ENCODE results near the gene ANK3. TPM values are rescaled to one million over a fixed set of nuclear protein-coding genes. Genes with fewer than 3 reads are reported as not detected.

ANK3 gene
- total RNA-seq, 4 donors from 2014 or later, result 86.3 to 224 (median 139) TPM

DNA sequence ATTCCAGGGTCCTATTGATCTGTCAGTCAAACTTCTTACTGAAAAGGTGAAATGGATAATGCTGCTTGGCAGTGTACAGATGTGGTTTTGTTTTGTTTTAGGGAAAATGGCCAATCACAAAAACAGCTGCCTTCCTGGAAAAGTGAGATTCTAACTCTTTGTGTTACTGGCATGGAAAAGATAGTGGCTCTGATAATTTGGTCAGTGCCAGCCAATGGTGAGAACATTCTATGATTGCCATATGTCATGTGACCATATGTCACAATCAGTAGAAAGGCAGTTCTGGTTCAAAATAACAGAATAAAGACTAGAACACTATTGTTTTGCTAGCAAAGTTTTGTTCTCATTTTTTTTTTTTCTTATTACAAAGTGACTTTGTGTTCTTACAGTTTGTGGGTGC is 344.1 kb downstream of the ANK3 start:
- TF ChIP-seq POLR2A (IDR thresholded peaks at IDR 0.05), result no peak
- TF ChIP-seq EP300 (IDR thresholded peaks at IDR 0.05), result no peak
- TF ChIP-seq, protein P1, sequence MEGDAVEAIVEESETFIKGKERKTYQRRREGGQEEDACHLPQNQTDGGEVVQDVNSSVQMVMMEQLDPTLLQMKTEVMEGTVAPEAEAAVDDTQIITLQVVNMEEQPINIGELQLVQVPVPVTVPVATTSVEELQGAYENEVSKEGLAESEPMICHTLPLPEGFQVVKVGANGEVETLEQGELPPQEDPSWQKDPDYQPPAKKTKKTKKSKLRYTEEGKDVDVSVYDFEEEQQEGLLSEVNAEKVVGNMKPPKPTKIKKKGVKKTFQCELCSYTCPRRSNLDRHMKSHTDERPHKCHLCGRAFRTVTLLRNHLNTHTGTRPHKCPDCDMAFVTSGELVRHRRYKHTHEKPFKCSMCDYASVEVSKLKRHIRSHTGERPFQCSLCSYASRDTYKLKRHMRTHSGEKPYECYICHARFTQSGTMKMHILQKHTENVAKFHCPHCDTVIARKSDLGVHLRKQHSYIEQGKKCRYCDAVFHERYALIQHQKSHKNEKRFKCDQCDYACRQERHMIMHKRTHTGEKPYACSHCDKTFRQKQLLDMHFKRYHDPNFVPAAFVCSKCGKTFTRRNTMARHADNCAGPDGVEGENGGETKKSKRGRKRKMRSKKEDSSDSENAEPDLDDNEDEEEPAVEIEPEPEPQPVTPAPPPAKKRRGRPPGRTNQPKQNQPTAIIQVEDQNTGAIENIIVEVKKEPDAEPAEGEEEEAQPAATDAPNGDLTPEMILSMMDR (IDR thresholded peaks at IDR 0.05), result no peak
- Histone ChIP-seq H3K4me1 (peaks cover 0 to 29% (median 2%) of the 10 kb centered on the region in 4 donors), H3K4me3 (no peak overlapping the region)

DNA sequence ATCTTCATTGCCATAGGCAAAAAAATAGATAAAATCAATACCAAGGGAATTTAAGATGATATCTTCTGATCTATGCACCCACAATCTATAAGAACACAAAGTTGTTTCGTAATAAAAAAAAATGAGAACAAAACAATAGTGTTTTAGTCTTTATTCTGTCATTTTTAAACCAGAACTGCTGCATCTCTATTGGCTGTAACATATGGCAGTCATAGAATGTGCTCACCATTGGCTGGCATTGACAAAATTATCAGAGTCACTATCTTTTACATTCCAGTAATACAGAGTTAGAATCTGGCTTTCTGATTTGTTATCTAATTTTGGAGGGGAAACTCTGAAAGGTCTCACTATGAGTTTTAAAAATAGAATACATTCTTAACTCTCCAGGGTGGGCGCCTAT is 344.7 kb downstream of the ANK3 start:
- Histone ChIP-seq H3K9me3 (no peaks in the 10 kb centered on the region), H3K4me1 (peaks cover 0 to 34% (median 2%) of the 10 kb centered on the region in 4 donors), H3K27ac (no peak overlapping the region), H3K4me3 (no peak overlapping the region), H3K27me3 (no peaks in the 10 kb centered on the region), H3K36me3 (no peaks in the 10 kb centered on the region)
- TF ChIP-seq EP300 (IDR thresholded peaks at IDR 0.05) (no peak), POLR2A (IDR thresholded peaks at IDR 0.05) (no peak)
- TF ChIP-seq, protein P1 (IDR thresholded peaks at IDR 0.05), result no peak
- WGBS, 2 donors, result 93 to 96% methylated on average over 2 of the region's 2 CpGs
- DNase-seq (ENCODE audit: low spot score in 2 of 2), result no peak

More for the DNA sequence above, 344.1 kb downstream of the ANK3 start:
- no peak for DNase-seq (ENCODE audit: low spot score in 2 of 2)
- Histone ChIP-seq H3K9me3 (no peaks in the 10 kb centered on the region), H3K27me3 (no peaks in the 10 kb centered on the region), H3K36me3 (no peaks in the 10 kb centered on the region), H3K27ac (peak overlapping the region in 1 of 4 donors; percentile 18)

DNA sequence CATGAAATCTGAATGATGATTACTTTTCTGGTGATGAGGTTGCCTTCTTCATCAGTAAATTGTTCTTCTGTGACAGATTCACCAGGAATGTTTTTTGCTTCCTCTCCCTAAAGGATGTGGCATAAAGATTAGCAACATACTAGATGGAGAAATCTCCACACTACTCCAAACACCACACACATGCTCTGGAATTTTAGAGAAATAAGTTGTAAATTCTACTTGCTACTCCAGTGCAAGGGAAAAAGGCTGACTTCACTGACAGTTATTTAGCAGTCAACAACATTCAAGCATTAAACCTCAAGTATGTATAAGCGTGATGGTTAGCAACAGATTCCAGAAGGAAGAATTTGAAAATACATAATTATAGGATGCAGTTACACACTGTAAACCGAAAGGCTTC is 345.4 kb downstream of the ANK3 start:
- no peak for DNase-seq (ENCODE audit: low spot score in 2 of 2)
- peak overlapping the region in 2 of 4 donors; percentile 2 to 24 for H3K27ac ChIP-seq
- H3K27me3 ChIP-seq, result no peaks in the 10 kb centered on the region
- TF ChIP-seq EP300 (IDR thresholded peaks at IDR 0.05) (no peak), POLR2A (IDR thresholded peaks at IDR 0.05) (no peak)
- TF ChIP-seq, protein P1 (IDR thresholded peaks at IDR 0.05), result no peak
- H3K4me3 ChIP-seq, result no peak overlapping the region
- peaks cover 0 to 38% (median 2%) of the 10 kb centered on the region in 4 donors for H3K4me1 ChIP-seq
- no peaks in the 10 kb centered on the region for H3K36me3 ChIP-seq
- H3K9me3 ChIP-seq, result no peaks in the 10 kb centered on the region
- 94 to 96% methylated on average over 2 of the region's 2 CpGs for WGBS, 2 donors

DNA sequence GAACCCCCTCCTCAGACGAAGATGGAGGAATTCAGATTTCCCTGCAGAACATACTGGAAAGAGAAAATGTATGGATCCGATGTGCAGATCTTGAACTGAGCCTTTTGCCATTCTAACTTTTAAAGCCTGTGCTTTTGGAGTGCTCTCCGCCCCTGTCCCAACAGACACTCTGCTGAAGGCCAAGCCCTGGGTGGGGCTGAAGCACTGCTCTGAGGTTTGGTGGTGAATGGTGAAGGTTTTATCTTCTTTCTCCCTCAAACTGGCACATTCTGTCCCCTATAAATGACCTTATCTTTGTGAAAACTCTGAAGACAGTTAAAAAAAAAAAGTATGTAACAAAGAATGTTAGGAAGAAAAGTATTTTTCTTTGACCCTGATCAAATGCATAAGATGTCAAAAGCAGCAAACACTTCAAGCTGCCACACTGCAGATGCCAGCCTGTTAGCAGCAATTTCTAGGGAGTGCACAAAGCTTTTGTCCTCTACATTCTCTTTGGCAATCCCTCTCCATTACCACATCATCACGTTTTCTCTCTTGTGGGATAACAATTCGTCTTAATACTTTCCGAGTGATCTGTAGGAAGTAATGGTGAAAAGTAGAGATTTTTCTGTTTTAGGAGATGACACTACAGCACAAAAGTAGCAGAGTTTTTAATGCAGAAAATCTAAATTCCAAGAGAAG is 346.0 kb downstream of the ANK3 start:
- no peaks in the 10 kb centered on the region for H3K27me3 ChIP-seq
- peak overlapping the region in 1 of 4 donors; percentile 24 for H3K27ac ChIP-seq
- TF ChIP-seq, protein P1 (IDR thresholded peaks at IDR 0.05), result no peak
- TF ChIP-seq EP300 (IDR thresholded peaks at IDR 0.05), result no peak
- no peak for TF ChIP-seq POLR2A (IDR thresholded peaks at IDR 0.05)
- DNase-seq (ENCODE audit: low spot score in 2 of 2), result no peak
- H3K9me3 ChIP-seq, result no peaks in the 10 kb centered on the region
- no peaks in the 10 kb centered on the region for H3K36me3 ChIP-seq
- WGBS, 2 donors, result 72 to 74% methylated on average over 6 of the region's 6 CpGs
- peaks cover 0 to 38% (median 2%) of the 10 kb centered on the region in 4 donors for H3K4me1 ChIP-seq
- no peak overlapping the region for H3K4me3 ChIP-seq

DNA sequence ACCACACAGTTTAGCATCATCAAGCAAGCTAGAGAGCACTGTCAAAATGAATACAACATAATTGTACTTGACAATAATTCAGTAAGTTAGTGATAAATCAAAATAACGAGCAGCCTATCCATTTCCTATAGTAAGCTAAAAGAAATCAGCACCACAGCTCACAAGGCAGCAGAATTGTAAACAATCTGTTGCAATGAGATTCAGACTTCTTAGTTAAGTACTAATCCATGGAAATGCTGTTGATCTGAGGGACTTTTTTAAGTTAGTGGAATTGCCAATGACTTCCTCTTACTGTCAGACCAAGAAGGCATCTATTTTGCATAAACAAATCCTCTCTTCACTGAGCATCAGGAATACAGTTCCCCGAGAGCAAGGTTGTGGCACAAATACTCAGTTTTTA is 346.8 kb downstream of the ANK3 start:
- Histone ChIP-seq H3K27ac (no peak overlapping the region), H3K27me3 (no peaks in the 10 kb centered on the region), H3K9me3 (no peaks in the 10 kb centered on the region), H3K4me3 (no peak overlapping the region), H3K4me1 (peaks cover 0 to 38% (median 2%) of the 10 kb centered on the region in 4 donors), H3K36me3 (peaks cover 0 to 4% (median 0%) of the 10 kb centered on the region in 3 donors)
- no peak for TF ChIP-seq POLR2A (IDR thresholded peaks at IDR 0.05)
- TF ChIP-seq EP300 (IDR thresholded peaks at IDR 0.05), result no peak
- TF ChIP-seq, protein P1 (IDR thresholded peaks at IDR 0.05), result no peak
- 79 to 85% methylated on average over 2 of the region's 2 CpGs for WGBS, 2 donors
- DNase-seq (ENCODE audit: low spot score in 2 of 2), result no peak

Measured in tibial nerve (tissue), 4 donors.